GM12878 (cell line): ENCODE results near the gene GLRA1. TPM values are rescaled to one million over a fixed set of nuclear protein-coding genes. Genes with fewer than 3 reads are reported as not detected.

Source experiments
- ATAC-seq: fragments of 200-7000 bp; cut with Tn5 transposase; 3 replicates; pipeline ENCODE4 v1.9.1; 2020; ENCODE audit warnings: mild to moderate bottlenecking, moderate library complexity
- BruUV-seq: library from RNA; stranded (reverse); fragments of 400-500 nt; replicated peaks from 2 replicates; lab custom pipeline; 2021; lab: Mats Ljungman, UMichigan
- CTCF ChIA-PET: fragments of 300-600 bp; sonication (Branson Sonifier 250); formaldehyde crosslinking; extraction: SDS; loops from one replicate; lab custom pipeline; 2021; ENCODE audit warnings: inconsistent platforms; lab: Yijun Ruan, JAX
- POLR2A ChIA-PET: fragments of 350-600 bp; formaldehyde crosslinking; extraction: SDS; loops from one replicate; lab custom pipeline; 2021; ENCODE audit warnings: inconsistent platforms; lab: Charles Lee
- RAD21 ChIA-PET: fragments of 300-600 bp; sonication (Branson Sonifier 250); formaldehyde crosslinking; loops from one replicate; lab custom pipeline; 2023; ENCODE audit warnings: antibody characterized with exemption; ENCODE audit not compliant: unreplicated experiment; lab: Charles Lee
- SMC1A ChIA-PET: fragments of 300-600 bp; sonication (Branson Sonifier 250); formaldehyde crosslinking; loops from one replicate; lab custom pipeline; 2023; ENCODE audit not compliant: unreplicated experiment, uncharacterized antibody; lab: Charles Lee
- DNase-seq: peaks from one replicate; pipeline ENCODE4 v3.0.0-alpha.2; 2011; ENCODE audit warnings: low read depth, low spot score
- FAIRE-seq: peaks from 3 replicates; lab custom pipeline; 2011; peaks lifted over from hg19 to GRCh38; lab: Jason Lieb, UNC
- H2AFZ ChIP-seq: 2 replicates; pipeline ENCODE4 v1.6.0; 2011; ENCODE audit warnings: low read depth, low read length, control low read depth; ENCODE audit not compliant: control insufficient read depth
- H3K27ac ChIP-seq: 2 replicates; pipeline ENCODE4 v1.5.1; 2011; ENCODE audit warnings: control low read depth; ENCODE audit not compliant: control insufficient read depth, insufficient read depth
- H3K27me3 ChIP-seq, 2 experiments: replicated peaks in 1 of 2; 2 replicates each; pipeline versions ENCODE4 v1.6.0 to v1.6.1; 2011; ENCODE audit warnings: low read length in 1 of 2; ENCODE audit not compliant: control insufficient read depth in 2 of 2, insufficient read depth in 2 of 2
- H3K36me3 ChIP-seq, 2 experiments: 2 replicates each; pipeline ENCODE4 v1.5.1; 2011; ENCODE audit warnings: low read length in 1 of 2; ENCODE audit not compliant: control insufficient read depth in 2 of 2, insufficient read depth in 2 of 2
- H3K4me1 ChIP-seq: 2 replicates; pipeline ENCODE4 v1.6.1; 2011; ENCODE audit warnings: mild to moderate bottlenecking, low read length, moderate library complexity, mixed read lengths; ENCODE audit not compliant: control insufficient read depth, insufficient read depth
- H3K4me2 ChIP-seq: 2 replicates; pipeline ENCODE4 v1.6.0; 2011; ENCODE audit warnings: control low read depth; ENCODE audit not compliant: control insufficient read depth, insufficient read depth
- H3K4me3 ChIP-seq: fragments of 200-600 bp; sonication (generic); 2 replicates; pipeline ENCODE4 v1.5.1; 2016
- H3K79me2 ChIP-seq: 2 replicates; pipeline ENCODE4 v1.6.0; 2011; ENCODE audit warnings: low read length; ENCODE audit not compliant: control insufficient read depth, insufficient read depth
- H3K9ac ChIP-seq: 2 replicates; pipeline ENCODE4 v1.8.0; 2011; ENCODE audit warnings: low read length, control low read depth, mixed read lengths; ENCODE audit not compliant: control insufficient read depth, insufficient read depth
- H3K9me3 ChIP-seq: replicated peaks from 3 replicates; pipeline ENCODE4 v1.5.1; 2011; ENCODE audit warnings: mild to moderate bottlenecking, low read length; ENCODE audit not compliant: control insufficient read depth, insufficient read depth
- H4K20me1 ChIP-seq: 2 replicates; pipeline ENCODE4 v1.6.0; 2011; ENCODE audit not compliant: control insufficient read depth, insufficient read depth
- FOS ChIP-seq: IDR thresholded peaks from 3 replicates; pipeline ENCODE4 v1.6.1; 2011; ENCODE audit warnings: borderline replicate concordance; ENCODE audit not compliant: insufficient read length; ENCODE audit errors: extremely low read depth
- GATAD2B ChIP-seq: fragments of 450-650 bp; conservative IDR thresholded peaks from 2 replicates; pipeline ENCODE4 v1.6.1; 2017; ENCODE audit warnings: low read depth, mild to moderate bottlenecking, moderate library complexity
- KDM1A ChIP-seq: fragments of 200-600 bp; sonication (generic); IDR thresholded peaks from 2 replicates; pipeline ENCODE4 v1.6.1; 2016; ENCODE audit warnings: borderline replicate concordance
- NR2C1 ChIP-seq: fragments of 450-650 bp; IDR thresholded peaks from 2 replicates; pipeline ENCODE4 v1.6.1; 2017; ENCODE audit warnings: antibody characterized with exemption, mild to moderate bottlenecking, moderate library complexity
- NR2C2 ChIP-seq: IDR thresholded peaks from 2 replicates; pipeline ENCODE4 v1.6.1; 2011; ENCODE audit warnings: borderline replicate concordance, low read depth; ENCODE audit not compliant: control insufficient read depth, insufficient read length
- SIN3A ChIP-seq: IDR thresholded peaks from 2 replicates; pipeline ENCODE4 v1.6.1; 2012; ENCODE audit warnings: low read depth, low read length, improper control_type of control experiment
- SUPT20H ChIP-seq: IDR thresholded peaks from 2 replicates; pipeline ENCODE4 v1.6.1; 2011; ENCODE audit warnings: low read depth, mild to moderate bottlenecking, low read length, moderate library complexity, borderline replicate concordance; ENCODE audit not compliant: control insufficient read depth
- WRNIP1 ChIP-seq: IDR thresholded peaks from 2 replicates; pipeline ENCODE4 v1.6.1; 2011; ENCODE audit warnings: low read depth, low read length, improper control_type of control experiment, borderline replicate concordance
- WGBS: methylation state at CpG from one replicate; pipeline ENCODE4 v1.1.6; 2016; ENCODE audit warnings: low lambda C conversion rate; ENCODE audit not compliant: insufficient replicate concordance, insufficient coverage; ENCODE audit errors: missing lambda C conversion rate; 5-methylcytosine and 5-hydroxymethylcytosine counted together
- in situ Hi-C: fragments of 300-500 bp; cut with MboI; formaldehyde crosslinking; loops from 9 replicates; pipeline ENCODE4 v1.14.3; 2018; ENCODE audit warnings: mixed read lengths
- intact Hi-C: fragments of 100-400 bp; cut with micrococcal nuclease; formaldehyde crosslinking; loops from one replicate; pipeline ENCODE4 v1.14.2; 2022; ENCODE audit not compliant: unreplicated experiment
- polyA plus RNA-seq, 11 experiments: library from polyadenylated mRNA; depleted of rRNA in 4 of 11; unstranded in 6 of 11; stranded (reverse) in 5 of 11; fragments of >200 nt; fragmentation: Nextera tagmentation in 4 of 11; fragmentation: Illumina TruSeq in 1 of 11; extraction: Ambion mirVana in 4 of 11; extraction: Trizol in 1 of 11; gene quantifications; 1 replicate in 1 of 11; 2 replicates in 10 of 11; pipeline versions ENCODE4 v1.2.1 to v1.2.3, GENCODE V29; 2011 to 2016; ENCODE audit warnings: inconsistent platforms in 2 of 11, missing spikeins in 2 of 11, low read depth in 1 of 11
- total RNA-seq, 4 experiments: library from RNA; depleted of rRNA in 3 of 4; stranded (reverse); fragments of >200 nt in 3 of 4; fragmentation: Illumina TruSeq in 1 of 4; extraction: Trizol in 1 of 4; gene quantifications; 2 replicates each; pipeline versions ENCODE4 v1.2.1 to v1.2.3, GENCODE V29; 2013 to 2021
- TF ChIP-seq, protein P1 (sequence below), 3 experiments: IDR thresholded peaks in 2 of 3; conservative IDR thresholded peaks in 1 of 3; 2 replicates each; pipeline ENCODE4 v1.5.1; 2011; ENCODE audit warnings: low read depth in 3 of 3, low read length in 3 of 3, mild to moderate bottlenecking in 3 of 3, control low read depth in 2 of 3, moderate library complexity in 2 of 3, inconsistent platforms in 1 of 3, mixed read lengths in 1 of 3; ENCODE audit not compliant: control insufficient read depth in 2 of 3, insufficient read depth in 1 of 3; ENCODE audit errors: extremely low read depth in 1 of 3
- TF ChIP-seq, protein P2 (sequence below): fragments of 450-650 bp; IDR thresholded peaks from 2 replicates; pipeline ENCODE4 v1.6.1; 2017; ENCODE audit warnings: mild to moderate bottlenecking, moderate library complexity

The GLRA1 gene
- total and polyA plus RNA-seq, 10 of the 15 experiments (the other 5 are each of a cell fraction or from before 2014, with no cell fraction given), result not detected

DNA sequence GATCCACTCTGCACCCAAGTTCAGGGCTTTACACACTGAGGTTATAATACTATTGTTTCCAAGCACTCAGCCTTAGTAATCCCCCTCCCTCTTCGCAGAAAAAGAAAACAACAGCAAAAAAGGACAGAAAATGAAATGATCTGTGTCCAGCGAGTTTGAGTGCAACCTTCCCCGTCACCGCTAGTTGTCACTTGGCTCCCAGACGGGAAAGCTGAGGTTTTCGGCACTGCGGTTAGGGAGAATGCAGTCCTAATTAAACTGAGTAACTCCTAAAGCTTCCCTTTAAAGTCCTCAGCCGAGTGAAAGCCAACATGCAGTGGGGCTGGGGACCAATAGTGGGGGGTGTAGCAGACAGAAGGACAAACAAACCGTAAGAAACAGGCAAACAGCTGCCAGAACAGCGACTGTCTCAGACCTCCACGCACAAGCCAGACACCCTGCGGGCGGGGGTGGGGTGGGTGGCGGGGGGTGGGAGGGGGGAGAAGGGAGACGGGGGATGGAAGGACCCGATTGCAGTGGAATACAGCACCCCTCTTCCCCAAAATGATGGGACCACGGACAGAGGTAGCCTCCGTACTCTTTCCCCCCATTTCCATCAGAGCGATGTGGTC, 680 bp downstream of the GLRA1 start:
- Histone ChIP-seq H3K36me3 (no peaks in the 10 kb centered on the region), H3K27ac (no peak overlapping the region), H3K4me1 (no peaks in the 10 kb centered on the region), H3K79me2 (no peaks in the 10 kb centered on the region), H4K20me1 (no peaks in the 10 kb centered on the region), H3K4me3 (no peak overlapping the region), H3K27me3 (no peaks in the 10 kb centered on the region), H3K9me3 (no peaks in the 10 kb centered on the region), H2AFZ (no peak overlapping the region), H3K9ac (no peak overlapping the region), H3K4me2 (no peak overlapping the region)
- ChIA-PET CTCF (no interaction called here), RAD21 (no interaction called here), POLR2A (no interaction called here), SMC1A (interaction anchor here (1.1 kb wide), 1 partner anchor 30 kb away, joined by 3 read pairs; no protein-coding TSS in a partner anchor)
- FAIRE-seq (no peak), ATAC-seq (no peak), DNase-seq (no peak)
- no TSS peak for BruUV-seq
- 19% methylated on average over 13 of the region's 19 CpGs for whole genome bisulfite sequencing
- no peak for TF ChIP-seq GATAD2B
- TF ChIP-seq, protein P1, sequence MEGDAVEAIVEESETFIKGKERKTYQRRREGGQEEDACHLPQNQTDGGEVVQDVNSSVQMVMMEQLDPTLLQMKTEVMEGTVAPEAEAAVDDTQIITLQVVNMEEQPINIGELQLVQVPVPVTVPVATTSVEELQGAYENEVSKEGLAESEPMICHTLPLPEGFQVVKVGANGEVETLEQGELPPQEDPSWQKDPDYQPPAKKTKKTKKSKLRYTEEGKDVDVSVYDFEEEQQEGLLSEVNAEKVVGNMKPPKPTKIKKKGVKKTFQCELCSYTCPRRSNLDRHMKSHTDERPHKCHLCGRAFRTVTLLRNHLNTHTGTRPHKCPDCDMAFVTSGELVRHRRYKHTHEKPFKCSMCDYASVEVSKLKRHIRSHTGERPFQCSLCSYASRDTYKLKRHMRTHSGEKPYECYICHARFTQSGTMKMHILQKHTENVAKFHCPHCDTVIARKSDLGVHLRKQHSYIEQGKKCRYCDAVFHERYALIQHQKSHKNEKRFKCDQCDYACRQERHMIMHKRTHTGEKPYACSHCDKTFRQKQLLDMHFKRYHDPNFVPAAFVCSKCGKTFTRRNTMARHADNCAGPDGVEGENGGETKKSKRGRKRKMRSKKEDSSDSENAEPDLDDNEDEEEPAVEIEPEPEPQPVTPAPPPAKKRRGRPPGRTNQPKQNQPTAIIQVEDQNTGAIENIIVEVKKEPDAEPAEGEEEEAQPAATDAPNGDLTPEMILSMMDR (IDR thresholded peaks at IDR 0.05 in 2 of 3, conservative IDR thresholded peaks at IDR 0.05 in 1 of 3; ENCODE audit: control insufficient read depth in 2 of 3, extremely low read depth in 1 of 3, insufficient read depth in 1 of 3, low read depth in 3 of 3, low read length in 3 of 3), result peak in 1 of 3 experiments; percentile 8; a peak in 1 of 6 replicates
- TF ChIP-seq SIN3A, result no peak
- in situ Hi-C loops, result no loop called here
- intact Hi-C loops, result no loop called here

DNA sequence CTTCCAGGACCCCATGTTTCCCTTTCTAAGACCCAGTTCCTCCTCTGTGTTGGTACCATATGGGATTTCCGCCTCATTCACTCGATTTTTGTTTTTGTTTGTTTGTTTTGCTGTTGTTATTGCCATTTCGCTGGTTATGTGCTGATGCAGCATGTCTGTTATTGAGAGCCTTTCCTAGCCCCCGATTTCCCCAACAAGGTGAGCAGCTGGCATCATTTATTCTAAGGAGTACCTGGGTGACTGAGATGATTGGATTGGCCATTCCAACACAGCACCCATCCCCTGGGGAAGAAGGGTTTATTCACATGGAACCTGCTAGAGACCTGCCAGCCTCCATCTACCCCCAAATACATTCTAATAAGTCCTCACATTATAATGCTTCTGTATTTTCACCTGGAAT, 2.7 kb downstream of the GLRA1 start:
- Histone ChIP-seq H3K4me2 (no peak overlapping the region), H3K4me1 (no peaks in the 10 kb centered on the region), H3K9me3 (no peaks in the 10 kb centered on the region), H3K36me3 (no peaks in the 10 kb centered on the region), H4K20me1 (no peaks in the 10 kb centered on the region), H3K9ac (no peak overlapping the region), H2AFZ (no peak overlapping the region), H3K27me3 (no peaks in the 10 kb centered on the region), H3K4me3 (no peak overlapping the region), H3K27ac (no peak overlapping the region), H3K79me2 (no peaks in the 10 kb centered on the region)
- ChIA-PET SMC1A (interaction anchor here (1.2 kb wide), 1 partner anchor 20 kb away, joined by 3 read pairs; no protein-coding TSS in a partner anchor), CTCF (no interaction called here), RAD21 (no interaction called here), POLR2A (no interaction called here)
- WGBS, result 11% methylated on average over 4 of the region's 4 CpGs
- DNase-seq (no peak), FAIRE-seq (no peak), ATAC-seq (no peak)
- intact Hi-C loops (no loop called here), in situ Hi-C loops (no loop called here)
- BruUV-seq, result no TSS peak
- TF ChIP-seq WRNIP1, result no peak
- TF ChIP-seq NR2C2, result no peak
- TF ChIP-seq, protein P2, sequence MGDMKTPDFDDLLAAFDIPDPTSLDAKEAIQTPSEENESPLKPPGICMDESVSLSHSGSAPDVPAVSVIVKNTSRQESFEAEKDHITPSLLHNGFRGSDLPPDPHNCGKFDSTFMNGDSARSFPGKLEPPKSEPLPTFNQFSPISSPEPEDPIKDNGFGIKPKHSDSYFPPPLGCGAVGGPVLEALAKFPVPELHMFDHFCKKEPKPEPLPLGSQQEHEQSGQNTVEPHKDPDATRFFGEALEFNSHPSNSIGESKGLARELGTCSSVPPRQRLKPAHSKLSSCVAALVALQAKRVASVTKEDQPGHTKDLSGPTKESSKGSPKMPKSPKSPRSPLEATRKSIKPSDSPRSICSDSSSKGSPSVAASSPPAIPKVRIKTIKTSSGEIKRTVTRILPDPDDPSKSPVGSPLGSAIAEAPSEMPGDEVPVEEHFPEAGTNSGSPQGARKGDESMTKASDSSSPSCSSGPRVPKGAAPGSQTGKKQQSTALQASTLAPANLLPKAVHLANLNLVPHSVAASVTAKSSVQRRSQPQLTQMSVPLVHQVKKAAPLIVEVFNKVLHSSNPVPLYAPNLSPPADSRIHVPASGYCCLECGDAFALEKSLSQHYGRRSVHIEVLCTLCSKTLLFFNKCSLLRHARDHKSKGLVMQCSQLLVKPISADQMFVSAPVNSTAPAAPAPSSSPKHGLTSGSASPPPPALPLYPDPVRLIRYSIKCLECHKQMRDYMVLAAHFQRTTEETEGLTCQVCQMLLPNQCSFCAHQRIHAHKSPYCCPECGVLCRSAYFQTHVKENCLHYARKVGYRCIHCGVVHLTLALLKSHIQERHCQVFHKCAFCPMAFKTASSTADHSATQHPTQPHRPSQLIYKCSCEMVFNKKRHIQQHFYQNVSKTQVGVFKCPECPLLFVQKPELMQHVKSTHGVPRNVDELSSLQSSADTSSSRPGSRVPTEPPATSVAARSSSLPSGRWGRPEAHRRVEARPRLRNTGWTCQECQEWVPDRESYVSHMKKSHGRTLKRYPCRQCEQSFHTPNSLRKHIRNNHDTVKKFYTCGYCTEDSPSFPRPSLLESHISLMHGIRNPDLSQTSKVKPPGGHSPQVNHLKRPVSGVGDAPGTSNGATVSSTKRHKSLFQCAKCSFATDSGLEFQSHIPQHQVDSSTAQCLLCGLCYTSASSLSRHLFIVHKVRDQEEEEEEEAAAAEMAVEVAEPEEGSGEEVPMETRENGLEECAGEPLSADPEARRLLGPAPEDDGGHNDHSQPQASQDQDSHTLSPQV, result no peak
- TF ChIP-seq NR2C1, result no peak
- TF ChIP-seq KDM1A, result no peak
- TF ChIP-seq FOS, result no peak
- TF ChIP-seq SUPT20H, result no peak
